NCI-H2196 treated with DMSO at 0.1 percent for 48 hours (cell line): ENCODE measurements around the gene WASL.
"Not testable (repeated sequence)": the region's sequence is repeated elsewhere in the genome, so short reads cannot be mapped to it uniquely, and the experiment has no call there.

Experiments used
- DNase-seq: peaks from one replicate; lab custom pipeline; 2025; ENCODE audit not compliant: unreplicated experiment; lab: John Stamatoyannopoulos, UW

Gene WASL

DNA sequence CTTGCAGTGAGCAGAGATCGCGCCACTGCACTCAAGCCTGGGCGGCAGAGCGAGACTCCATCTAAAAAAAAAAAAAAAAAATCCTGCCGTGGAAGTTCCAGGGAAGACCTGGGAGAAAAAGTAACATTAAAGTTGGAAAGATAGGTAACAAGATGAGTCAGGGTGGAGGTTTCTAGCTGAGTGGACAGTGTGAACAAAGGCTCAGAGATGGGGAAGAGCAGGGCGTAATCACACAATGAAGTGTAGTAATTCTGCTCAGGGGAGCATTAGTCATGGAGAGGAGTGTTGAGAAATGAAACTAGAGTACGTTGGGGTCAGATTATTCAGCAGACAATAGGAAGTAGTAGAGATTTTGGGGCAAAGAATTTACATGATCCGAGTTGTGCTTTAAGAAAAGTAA is 21.6 kb upstream of the WASL start:
- DNase-seq: no peak

- peak; percentile 14 for DNase-seq
These were observed 20.6 kb upstream of the WASL start for GRCh38 chr7:123769371-123769770.

DNA sequence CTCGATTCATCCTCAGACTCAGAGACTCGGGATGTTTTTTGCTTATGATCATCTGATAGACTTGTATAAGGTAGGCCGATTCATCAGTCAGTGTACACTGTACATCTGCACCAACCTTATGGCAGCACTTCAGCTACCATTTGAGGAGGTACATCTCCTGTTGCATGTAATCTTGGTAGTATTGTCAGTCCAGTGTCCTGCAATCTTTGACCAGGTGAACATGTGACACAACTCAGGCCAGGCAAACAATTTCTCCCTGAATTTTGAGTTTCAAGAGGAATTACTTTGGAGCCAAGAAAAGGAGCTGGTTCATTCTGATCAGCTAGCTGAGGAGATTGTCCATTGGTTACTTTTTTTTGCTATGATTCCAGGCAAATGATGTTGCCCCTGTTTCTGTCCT is 19.7 kb upstream of the WASL start:
- DNase-seq: no peak

DNA sequence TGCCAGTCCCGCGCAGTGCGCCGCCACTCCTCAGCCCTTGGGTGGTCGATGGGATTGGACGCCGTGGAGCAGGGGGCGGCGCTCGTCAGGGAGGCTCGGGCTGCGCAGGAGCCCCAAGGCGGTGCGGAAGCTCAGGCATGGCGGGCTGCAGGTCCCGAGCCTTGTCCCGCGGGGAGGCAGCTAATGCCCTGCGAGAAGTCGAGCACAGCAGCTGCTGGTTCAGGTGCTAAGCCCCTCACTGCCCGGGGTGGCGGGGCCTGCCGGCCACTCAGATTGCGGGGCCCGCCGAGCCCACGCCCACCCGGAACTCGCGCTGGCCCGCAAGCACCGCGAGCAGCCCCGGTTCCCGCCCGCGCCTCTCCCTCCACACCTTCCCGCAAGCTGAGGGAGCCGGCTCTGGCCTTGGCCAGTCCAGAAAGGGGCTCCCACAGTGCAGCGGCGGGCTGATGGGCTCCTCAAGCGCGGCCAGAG is 14.4 kb upstream of the WASL start:
- DNase-seq: no peak

- DNase-seq: no peak
These were observed 12.9 kb upstream of the WASL start for GRCh38 chr7:123761729-123762128.

DNA sequence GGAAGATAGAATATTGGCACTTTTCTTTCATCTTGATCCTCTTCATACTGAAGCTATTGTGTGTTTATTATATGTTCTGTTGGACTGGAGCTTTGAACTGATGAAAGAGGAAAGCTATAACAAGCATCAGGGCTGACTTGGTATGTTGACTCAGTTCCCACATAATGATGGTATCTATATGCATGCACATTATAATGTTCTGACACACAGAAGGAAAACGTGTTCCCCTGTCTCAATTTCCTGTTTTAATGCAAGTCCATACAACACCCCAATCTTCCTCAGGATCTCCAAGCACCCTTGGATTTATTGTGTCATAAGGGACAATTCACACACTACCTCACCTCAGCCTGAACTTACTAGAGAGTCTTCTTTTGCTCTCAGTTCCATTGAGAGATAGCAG is 8.3 kb upstream of the WASL start:
- DNase-seq: no peak

GRCh38 chr7:123755338-123755737 is 6.5 kb upstream of the WASL start:
- DNase-seq: no peak

DNA sequence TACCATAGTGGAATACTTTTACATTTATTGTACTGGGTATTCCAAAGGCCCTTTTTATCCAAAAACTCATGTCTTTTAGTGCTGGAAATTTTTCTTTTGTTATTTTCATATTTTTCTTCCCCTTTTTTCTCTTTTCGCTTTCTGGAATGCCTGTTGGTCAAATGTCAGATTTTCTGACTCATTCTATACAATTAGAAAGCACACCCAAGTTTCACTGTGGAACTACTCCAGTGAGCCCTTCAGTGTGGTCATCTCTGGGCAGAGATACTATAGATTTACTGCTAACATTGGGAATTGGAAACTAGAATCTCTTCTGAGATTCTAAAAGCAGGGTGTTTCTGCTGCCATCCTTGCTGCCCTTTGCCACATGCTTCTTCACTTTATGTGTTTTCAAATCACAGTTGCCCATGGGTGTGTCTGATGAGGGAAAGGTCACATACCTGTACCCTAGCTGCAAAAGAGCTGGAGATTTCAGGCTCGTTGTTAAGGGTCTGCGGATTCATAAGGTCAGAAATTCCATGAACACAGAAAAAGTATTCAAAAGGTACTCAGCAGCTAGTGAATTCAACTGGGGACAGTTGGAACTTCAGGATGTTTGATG is 5.6 kb upstream of the WASL start:
- no peak for DNase-seq

DNA sequence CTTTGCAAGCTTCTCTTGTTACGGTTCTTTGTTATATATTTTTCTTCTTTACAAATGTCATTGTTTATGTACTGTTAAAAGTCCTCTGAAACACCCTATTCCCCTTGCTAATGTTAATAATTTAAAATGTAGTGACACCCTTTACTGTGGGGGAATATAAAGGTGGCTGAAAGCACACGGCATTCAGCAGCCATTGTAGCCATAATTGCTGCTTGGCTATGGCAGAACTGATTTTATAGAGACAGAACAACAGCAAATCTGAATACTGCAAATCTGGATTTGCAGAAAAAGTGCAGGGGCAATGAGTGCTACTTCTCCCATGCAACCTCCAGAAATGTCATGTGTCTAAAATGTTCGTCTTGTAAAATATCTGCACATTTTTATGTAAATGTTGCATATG is 3.7 kb upstream of the WASL start:
- DNase-seq: no peak

- no peak for DNase-seq
These were observed 3.0 kb upstream of the WASL start for GRCh38 chr7:123751821-123752220.

DNA sequence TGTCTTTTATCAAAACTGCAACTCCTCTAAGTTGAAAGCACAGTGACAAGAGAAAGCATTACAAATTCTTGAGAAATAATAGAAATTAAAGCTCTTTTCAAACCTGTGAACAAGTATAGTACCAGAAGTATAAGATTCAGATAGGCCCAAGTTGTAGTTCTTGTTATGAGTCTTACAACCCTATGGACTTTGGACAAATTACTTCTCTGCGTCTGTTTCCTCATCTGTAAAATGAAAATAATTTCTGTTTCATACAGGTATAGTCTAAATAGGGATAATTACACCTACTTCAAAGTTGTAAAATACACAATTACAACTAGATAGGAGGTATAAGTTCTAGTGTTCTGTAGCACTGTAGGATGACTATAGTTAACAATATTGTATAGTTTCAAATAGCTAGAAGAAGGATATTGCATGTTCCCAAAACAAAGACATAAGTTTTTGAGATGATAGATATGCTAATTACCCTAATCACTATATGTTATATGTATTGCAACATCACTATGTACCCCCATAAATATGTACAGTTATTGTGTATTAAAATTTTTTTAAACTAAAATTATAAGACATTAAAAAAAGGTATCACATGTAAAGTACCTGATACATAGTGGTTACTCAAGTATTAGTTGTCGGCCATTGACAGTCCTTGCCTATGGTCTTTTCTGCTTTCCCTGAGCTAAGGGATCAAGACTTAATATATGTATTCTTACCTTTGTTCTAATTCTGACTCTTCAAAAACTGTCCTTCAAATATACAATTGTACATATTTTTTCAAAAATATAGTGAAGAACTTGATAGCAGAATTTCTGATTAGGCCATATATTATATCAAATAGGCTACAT is 1.8 kb upstream of the WASL start:
- DNase-seq: no peak

DNA sequence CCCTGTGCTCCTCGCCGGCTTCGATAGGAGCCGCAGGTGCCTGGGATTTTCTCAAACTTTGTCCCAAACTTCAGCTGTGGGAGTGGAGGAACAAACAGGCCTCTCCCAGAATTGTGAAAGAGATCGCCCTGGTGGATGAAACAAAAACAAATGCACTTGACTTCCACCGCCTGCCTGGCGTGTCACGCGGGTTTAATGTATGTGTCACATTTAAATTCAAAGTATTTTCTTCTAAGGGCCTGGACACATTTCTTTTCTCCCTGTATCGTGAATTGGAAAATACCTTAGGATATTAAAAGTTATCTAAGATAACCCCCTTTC is 694 bp upstream of the WASL start:
- no peak for DNase-seq

DNA sequence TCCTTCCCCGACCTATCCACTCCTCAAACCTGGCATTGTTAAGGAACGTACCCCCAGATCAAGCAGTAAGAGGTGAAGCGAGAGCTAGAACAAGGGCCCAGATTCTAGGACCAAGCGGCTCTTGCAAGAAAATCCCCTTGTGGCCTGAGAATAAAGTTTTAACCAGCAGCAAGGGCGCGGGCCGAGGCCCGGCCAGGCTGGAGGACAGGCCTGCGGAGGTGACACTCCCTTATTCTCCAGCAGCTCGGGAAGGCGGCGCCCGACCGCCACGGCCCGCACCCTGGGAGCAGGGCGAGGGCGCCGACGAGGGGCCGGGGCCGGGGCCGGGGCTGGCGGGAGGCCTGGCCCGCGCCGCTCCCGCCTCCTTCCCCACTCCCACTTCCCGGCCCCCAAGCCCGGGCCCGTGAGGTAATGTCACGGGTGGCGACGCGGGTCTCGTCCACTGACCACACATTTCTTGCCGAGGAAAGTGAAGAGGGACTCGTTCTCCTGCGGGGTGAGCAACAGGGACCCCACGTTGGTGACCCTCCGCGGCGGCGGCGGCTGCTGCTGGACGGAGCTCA is 551 bp downstream of the WASL start:
- no peak for DNase-seq

DNA sequence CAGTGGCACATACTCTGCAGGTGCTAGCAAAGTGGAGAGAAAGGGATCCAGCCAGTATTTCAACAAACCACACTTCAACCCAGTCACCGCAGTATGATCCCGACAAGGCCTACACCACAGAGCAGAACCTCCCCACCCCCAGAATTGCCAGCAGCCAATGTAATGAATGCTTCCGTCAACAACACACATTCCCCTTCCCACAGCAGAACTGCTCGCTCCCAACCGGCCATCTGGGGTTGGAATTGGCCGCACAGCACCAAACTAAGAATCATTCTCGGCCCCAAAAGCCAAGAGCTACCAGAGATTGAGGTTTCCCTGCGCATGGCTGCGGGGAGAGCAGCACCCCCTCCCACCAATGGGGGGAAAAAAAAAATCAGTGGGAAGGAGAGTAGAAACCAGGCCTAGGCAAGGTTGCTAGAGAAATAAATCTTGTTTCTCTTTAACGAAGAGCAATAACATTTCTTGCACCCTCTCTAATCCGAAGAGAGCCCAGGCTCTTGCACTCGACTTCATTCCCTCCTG is 1.1 kb downstream of the WASL start:
- no peak for DNase-seq

DNA sequence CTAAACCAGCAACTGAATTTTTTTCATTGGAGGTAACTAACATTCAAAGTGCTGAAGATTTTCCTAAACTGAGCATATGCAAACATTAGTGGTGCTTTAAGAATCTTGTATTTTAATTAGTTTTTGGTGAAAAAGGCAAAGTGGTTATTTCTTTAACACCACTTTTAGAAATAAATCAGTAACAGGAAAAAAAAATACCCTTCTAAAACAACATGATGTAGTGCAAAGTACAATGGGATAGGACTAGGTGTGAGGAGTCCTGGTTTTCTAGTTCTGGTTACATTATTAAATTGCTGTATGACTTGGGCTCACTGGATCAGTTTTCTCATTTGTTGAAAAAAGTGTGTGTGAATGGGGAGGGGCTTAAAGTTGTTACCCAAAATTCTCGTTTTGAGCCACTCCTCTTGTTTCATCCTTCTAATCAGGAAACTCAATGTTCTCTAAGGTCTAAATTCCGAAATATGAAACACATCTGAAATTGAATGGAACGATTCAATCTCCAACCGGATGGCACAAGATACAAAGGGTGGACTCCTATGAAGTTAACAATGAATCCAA is 1.8 kb downstream of the WASL start:
- no peak for DNase-seq

GRCh38 chr7:123746055-123746454 is 2.7 kb downstream of the WASL start:
- no peak for DNase-seq

DNA sequence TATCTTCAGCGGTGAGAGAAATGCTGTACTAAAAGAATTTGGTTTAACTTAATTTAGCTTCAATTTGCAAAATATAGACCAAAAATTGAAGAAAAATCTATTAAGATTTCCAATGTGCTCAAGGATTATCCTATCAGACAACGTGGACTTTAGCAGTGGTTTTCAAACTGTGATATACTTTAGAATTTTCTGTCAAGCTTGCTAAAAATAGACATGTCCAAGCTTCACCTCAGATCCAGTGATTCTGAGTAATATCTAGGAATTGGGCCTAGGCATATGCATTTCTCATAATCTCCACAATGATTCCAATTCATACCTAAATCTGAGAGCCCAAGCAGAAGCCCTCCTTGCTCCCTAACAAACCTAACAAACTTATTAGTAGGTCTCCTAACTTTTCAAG is 3.4 kb downstream of the WASL start:
- no peak for DNase-seq

GRCh38 chr7:123744416-123744815 is 4.4 kb downstream of the WASL start:
- DNase-seq: no peak

- DNase-seq: no peak
These were observed 6.9 kb downstream of the WASL start for GRCh38 chr7:123741940-123742339.

GRCh38 chr7:123738808-123739207 is 10.0 kb downstream of the WASL start:
- no peak for DNase-seq

- DNase-seq: no peak
These were observed 10.4 kb downstream of the WASL start for GRCh38 chr7:123738356-123738755.

- not testable (repeated sequence) for DNase-seq
These were observed 11.6 kb downstream of the WASL start for GRCh38 chr7:123737168-123737674.
